ENCODE data around the gene FBXO8. TPM values are rescaled to one million over a fixed set of nuclear protein-coding genes. Genes with fewer than 3 reads are reported as not detected.

FBXO8 gene
- total RNA-seq, 1 donor from 2014 or later: 39.1 TPM

DNA sequence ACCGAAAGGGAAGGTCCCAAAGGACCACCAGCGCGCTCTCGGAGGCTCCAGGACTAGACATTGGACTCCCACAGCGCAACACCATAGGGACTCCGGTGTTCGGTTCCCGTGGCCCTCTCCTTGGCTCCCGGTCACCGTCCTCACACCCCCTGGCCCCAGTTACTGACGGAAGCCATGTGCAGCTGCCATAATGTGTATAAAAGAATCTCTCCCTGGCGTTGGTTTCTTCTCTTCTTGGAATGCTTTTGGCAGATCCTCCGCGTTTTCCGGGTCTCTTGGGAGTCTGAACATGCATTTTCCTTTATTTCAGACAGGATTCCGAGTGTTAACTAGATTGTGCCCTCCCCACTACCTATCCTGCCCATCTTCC, 69.8 kb downstream of the FBXO8 start:
- no peaks in the 10 kb centered on the region for H3K9me3 ChIP-seq
- H3K4me3 ChIP-seq: no peak overlapping the region
- intact Hi-C loops (cut with DNase I): no loop called here
- peaks cover 94% of the 10 kb centered on the region for H3K27me3 ChIP-seq (ENCODE audit: low read depth)
- ATAC-seq: no peak
- DNase-seq: no peak
- H3K4me1 ChIP-seq: peaks cover 35% of the 10 kb centered on the region
- TF ChIP-seq, protein P1, sequence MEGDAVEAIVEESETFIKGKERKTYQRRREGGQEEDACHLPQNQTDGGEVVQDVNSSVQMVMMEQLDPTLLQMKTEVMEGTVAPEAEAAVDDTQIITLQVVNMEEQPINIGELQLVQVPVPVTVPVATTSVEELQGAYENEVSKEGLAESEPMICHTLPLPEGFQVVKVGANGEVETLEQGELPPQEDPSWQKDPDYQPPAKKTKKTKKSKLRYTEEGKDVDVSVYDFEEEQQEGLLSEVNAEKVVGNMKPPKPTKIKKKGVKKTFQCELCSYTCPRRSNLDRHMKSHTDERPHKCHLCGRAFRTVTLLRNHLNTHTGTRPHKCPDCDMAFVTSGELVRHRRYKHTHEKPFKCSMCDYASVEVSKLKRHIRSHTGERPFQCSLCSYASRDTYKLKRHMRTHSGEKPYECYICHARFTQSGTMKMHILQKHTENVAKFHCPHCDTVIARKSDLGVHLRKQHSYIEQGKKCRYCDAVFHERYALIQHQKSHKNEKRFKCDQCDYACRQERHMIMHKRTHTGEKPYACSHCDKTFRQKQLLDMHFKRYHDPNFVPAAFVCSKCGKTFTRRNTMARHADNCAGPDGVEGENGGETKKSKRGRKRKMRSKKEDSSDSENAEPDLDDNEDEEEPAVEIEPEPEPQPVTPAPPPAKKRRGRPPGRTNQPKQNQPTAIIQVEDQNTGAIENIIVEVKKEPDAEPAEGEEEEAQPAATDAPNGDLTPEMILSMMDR (IDR thresholded peaks at IDR 0.05): no peak
- no peak overlapping the region for H3K27ac ChIP-seq
- H3K36me3 ChIP-seq: no peaks in the 10 kb centered on the region

GRCh38 chr4:174212061-174212460, 71.4 kb downstream of the FBXO8 start:
- H3K9me3 ChIP-seq: no peaks in the 10 kb centered on the region
- ATAC-seq (no peak), DNase-seq (no peak)
- peaks cover 81% of the 10 kb centered on the region for H3K27me3 ChIP-seq (ENCODE audit: low read depth)
- intact Hi-C loops (cut with DNase I): no loop called here
- no peak overlapping the region for H3K4me3 ChIP-seq
- TF ChIP-seq, protein P1 (IDR thresholded peaks at IDR 0.05): no peak
- H3K4me1 ChIP-seq: peaks cover 20% of the 10 kb centered on the region
- H3K36me3 ChIP-seq: no peaks in the 10 kb centered on the region
- no peak overlapping the region for H3K27ac ChIP-seq

GRCh38 chr4:174211622-174212044, 71.8 kb downstream of the FBXO8 start:
- intact Hi-C loops (cut with DNase I): no loop called here
- no peak for ATAC-seq
- Histone ChIP-seq H3K4me3 (no peak overlapping the region), H3K4me1 (peaks cover 16% of the 10 kb centered on the region), H3K27me3 (ENCODE audit: low read depth) (peaks cover 77% of the 10 kb centered on the region), H3K9me3 (no peaks in the 10 kb centered on the region), H3K36me3 (no peaks in the 10 kb centered on the region), H3K27ac (no peak overlapping the region)
- TF ChIP-seq, protein P1 (IDR thresholded peaks at IDR 0.05): no peak
- DNase-seq: no peak

DNA sequence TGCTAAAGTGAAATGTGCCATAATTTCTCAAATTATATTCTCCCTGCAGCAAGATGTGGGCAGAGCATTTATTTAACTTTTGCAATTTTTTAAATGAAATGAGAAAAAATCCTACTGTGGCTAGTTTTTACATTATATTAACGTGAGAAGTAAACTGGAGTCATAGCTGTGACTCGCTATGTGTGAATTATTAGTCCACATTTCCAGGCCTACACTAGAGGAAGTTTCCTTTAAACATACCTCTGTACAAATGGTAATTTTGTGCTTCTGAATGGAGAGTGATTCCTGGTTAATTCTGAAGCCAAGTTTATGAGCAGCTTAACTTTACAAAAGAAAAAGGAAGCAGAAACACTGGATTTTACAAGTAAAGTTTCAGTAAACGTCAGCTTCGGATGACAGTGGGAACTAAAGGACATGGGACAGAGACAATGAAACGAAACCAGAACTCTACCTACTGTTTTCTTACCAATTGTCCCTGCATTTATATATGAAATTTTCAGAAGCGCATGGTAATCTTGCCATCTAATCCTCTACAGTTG, 72.4 kb downstream of the FBXO8 start:
- TF ChIP-seq, protein P1 (IDR thresholded peaks at IDR 0.05): no peak
- Histone ChIP-seq H3K4me1 (peaks cover 12% of the 10 kb centered on the region), H3K9me3 (no peaks in the 10 kb centered on the region), H3K4me3 (no peak overlapping the region), H3K27me3 (ENCODE audit: low read depth) (peaks cover 71% of the 10 kb centered on the region), H3K27ac (no peak overlapping the region), H3K36me3 (no peaks in the 10 kb centered on the region)
- ATAC-seq: no peak
- DNase-seq: no peak
- intact Hi-C loops (cut with DNase I): no loop called here

DNA sequence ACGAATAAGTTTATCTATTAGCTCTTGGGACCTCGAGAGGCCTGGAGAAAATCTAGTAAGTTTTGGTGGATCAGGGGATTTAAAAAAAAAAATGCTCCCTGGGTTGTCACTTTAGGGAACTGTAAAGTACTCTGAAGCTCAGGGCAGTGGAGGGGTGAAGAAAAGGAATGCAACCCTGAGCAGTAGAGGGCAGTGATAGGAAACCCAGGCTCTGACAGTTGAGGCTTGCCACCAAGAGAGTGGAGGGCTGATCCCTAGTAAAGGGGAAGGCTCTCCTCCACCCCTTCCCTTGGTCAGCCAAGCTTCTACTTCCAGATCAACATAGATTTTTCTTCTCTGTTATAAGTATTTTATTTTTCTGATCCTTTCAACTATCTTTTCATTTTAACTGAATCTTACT, 73.1 kb downstream of the FBXO8 start:
- Histone ChIP-seq H3K27me3 (ENCODE audit: low read depth) (peaks cover 64% of the 10 kb centered on the region), H3K4me3 (no peak overlapping the region), H3K27ac (no peak overlapping the region), H3K36me3 (no peaks in the 10 kb centered on the region), H3K9me3 (no peaks in the 10 kb centered on the region), H3K4me1 (peaks cover 12% of the 10 kb centered on the region)
- no peak for ATAC-seq
- no peak for DNase-seq
- intact Hi-C loops (cut with DNase I): no loop called here
- TF ChIP-seq, protein P1 (IDR thresholded peaks at IDR 0.05): no peak

- TF ChIP-seq, protein P1 (IDR thresholded peaks at IDR 0.05): no peak
- no peaks in the 10 kb centered on the region for H3K9me3 ChIP-seq
Observed at GRCh38 chr4:174209341-174209740, 74.1 kb downstream of the FBXO8 start.

More at GRCh38 chr4:174209341-174209740, 74.1 kb downstream of the FBXO8 start:
- peaks cover 55% of the 10 kb centered on the region for H3K27me3 ChIP-seq (ENCODE audit: low read depth)
- H3K4me3 ChIP-seq: no peak overlapping the region
- peaks cover 5% of the 10 kb centered on the region for H3K4me1 ChIP-seq
- intact Hi-C loops (cut with DNase I): no loop called here
- DNase-seq: no peak
- no peak for ATAC-seq
- no peaks in the 10 kb centered on the region for H3K36me3 ChIP-seq
- H3K27ac ChIP-seq: no peak overlapping the region
